Activated CD8-positive, alpha-beta memory T cell treated with anti-CD3 and anti-CD28 coated beads for 36 hours (primary cell): ENCODE data around the gene PNMT. TPM values are rescaled to one million over a fixed set of nuclear protein-coding genes. Genes with fewer than 3 reads are reported as not detected.

Experiments
- CTCF ChIA-PET: fragments of 350-600 bp; sonication (Branson Sonifier 250); formaldehyde crosslinking; loops from one replicate; lab custom pipeline; 2021; ENCODE audit warnings: antibody characterized with exemption; lab: Charles Lee
- POLR2A ChIA-PET: fragments of 350-600 bp; sonication (Branson Sonifier 250); formaldehyde crosslinking; loops from one replicate; lab custom pipeline; 2021; ENCODE audit warnings: antibody characterized with exemption; lab: Charles Lee
- total RNA-seq, 2 experiments: library from RNA; stranded (reverse); gene quantifications; one replicate each; pipeline ENCODE4 v1.2.3, GENCODE V29; 2021

PNMT gene
- total RNA-seq, 2 experiments from 2014 or later, result 0.23 TPM; not detected in 1

GRCh38 chr17:39629494-39629880 is 38.8 kb upstream of the PNMT start:
- ChIA-PET CTCF (interaction anchor here (0.6 kb wide), 1 partner anchor 8 kb away, joined by 3 read pairs; no protein-coding TSS in a partner anchor), POLR2A (no interaction called here)

GRCh38 chr17:39629898-39630297 is 38.4 kb upstream of the PNMT start:
- ChIA-PET CTCF (interaction anchor here (0.6 to 3.9 kb wide), 2 partner anchors 8 kb away, joined by 3 to 50 read pairs; no protein-coding TSS in a partner anchor), POLR2A (no interaction called here)

- POLR2A ChIA-PET, result no interaction called here
- CTCF ChIA-PET, result interaction anchor here (0.8 to 3.9 kb wide), 4 partner anchors 9 to 99 kb away, joined by 3 to 50 read pairs (median 3); no protein-coding TSS in a partner anchor
Observed at GRCh38 chr17:39631403-39631802, 36.9 kb upstream of the PNMT start.

- ChIA-PET CTCF (interaction anchor here (0.6 to 3.9 kb wide), 3 partner anchors 10 to 411 kb away, joined by 3 to 50 read pairs (median 19); no protein-coding TSS in a partner anchor), POLR2A (no interaction called here)
Observed at GRCh38 chr17:39632153-39632941, 35.9 kb upstream of the PNMT start.

- CTCF ChIA-PET, result interaction anchor here (0.8 to 3.9 kb wide), 8 partner anchors 11 to 122 kb away, joined by 3 to 50 read pairs (median 5); no protein-coding TSS in a partner anchor
- POLR2A ChIA-PET, result no interaction called here
Observed at GRCh38 chr17:39633570-39634183, 34.6 kb upstream of the PNMT start.

GRCh38 chr17:39634384-39634871 is 33.8 kb upstream of the PNMT start:
- CTCF ChIA-PET, result interaction anchor here (0.7 to 3.7 kb wide), 13 partner anchors 11 to 231 kb away, joined by 3 to 19 read pairs (median 4); no protein-coding TSS in a partner anchor
- POLR2A ChIA-PET, result interaction anchor here (0.8 kb wide), 1 partner anchor 848 kb away, joined by 4 read pairs; no protein-coding TSS in a partner anchor

GRCh38 chr17:39635614-39636176 is 32.6 kb upstream of the PNMT start:
- ChIA-PET CTCF (interaction anchor here (1.0 to 3.7 kb wide), 6 partner anchors 12 to 19 kb away, joined by 3 to 19 read pairs (median 11); no protein-coding TSS in a partner anchor), POLR2A (interaction anchor here (0.7 kb wide), 1 partner anchor 17 kb away, joined by 3 read pairs; no protein-coding TSS in a partner anchor)

- CTCF ChIA-PET, result interaction anchor here (1.2 to 2.8 kb wide), 2 partner anchors 13 to 17 kb away, joined by 3 to 16 read pairs; no protein-coding TSS in a partner anchor
- POLR2A ChIA-PET, result no interaction called here
Observed at GRCh38 chr17:39636587-39636926, 31.7 kb upstream of the PNMT start.

- CTCF ChIA-PET, result interaction anchor here (0.9 to 3.7 kb wide), 6 partner anchors 13 to 20 kb away, joined by 3 to 16 read pairs (median 8); no protein-coding TSS in a partner anchor
- POLR2A ChIA-PET, result interaction anchor here (0.9 kb wide), 1 partner anchor 51 kb away, joined by 5 read pairs; the partner anchor contains the start of gene PGAP3
Observed at GRCh38 chr17:39636927-39637736, 31.1 kb upstream of the PNMT start, which contains the start of gene STARD3. TSS of gene STARD3 (plus strand) at chr17:39637144. CDS start at chr17:39653532, 16,388 bp downstream.

GRCh38 chr17:39638317-39638716 is 29.9 kb upstream of the PNMT start:
- POLR2A ChIA-PET, result interaction anchor here (0.5 to 0.9 kb wide), 2 partner anchors 49 to 136 kb away, joined by 4 to 5 read pairs; partner anchors contain the start of gene PGAP3
- CTCF ChIA-PET, result interaction anchor here (0.9 to 3.7 kb wide), 6 partner anchors 10 to 19 kb away, joined by 4 to 16 read pairs (median 8); no protein-coding TSS in a partner anchor

GRCh38 chr17:39639043-39639442 is 29.2 kb upstream of the PNMT start:
- ChIA-PET POLR2A (no interaction called here), CTCF (interaction anchor here (1.2 to 3.7 kb wide), 3 partner anchors 10 to 17 kb away, joined by 4 to 16 read pairs (median 14); no protein-coding TSS in a partner anchor)

GRCh38 chr17:39639566-39640458 is 28.4 kb upstream of the PNMT start:
- ChIA-PET CTCF (interaction anchor here (1.6 to 3.7 kb wide), 3 partner anchors 14 to 21 kb away, joined by 3 to 16 read pairs (median 14); no protein-coding TSS in a partner anchor), POLR2A (no interaction called here)

- CTCF ChIA-PET, result interaction anchor here (1.6 to 3.7 kb wide), 3 partner anchors 13 to 22 kb away, joined by 3 to 16 read pairs (median 14); no protein-coding TSS in a partner anchor
- POLR2A ChIA-PET, result no interaction called here
Observed at GRCh38 chr17:39640591-39641031, 27.6 kb upstream of the PNMT start.

- ChIA-PET POLR2A (no interaction called here), CTCF (interaction anchor here (0.7 to 1.6 kb wide), 2 partner anchors 18 to 23 kb away, joined by 3 read pairs; no protein-coding TSS in a partner anchor)
Observed at GRCh38 chr17:39641097-39641496, 27.2 kb upstream of the PNMT start.

GRCh38 chr17:39641883-39642282 is 26.4 kb upstream of the PNMT start:
- POLR2A ChIA-PET, result no interaction called here
- CTCF ChIA-PET, result interaction anchor here (0.5 kb wide), 1 partner anchor 657 kb away, joined by 4 read pairs; no protein-coding TSS in a partner anchor

- ChIA-PET POLR2A (no interaction called here), CTCF (interaction anchor here (1.0 to 1.7 kb wide), 2 partner anchors 19 to 21 kb away, joined by 3 to 6 read pairs; no protein-coding TSS in a partner anchor)
Observed at GRCh38 chr17:39642291-39643074, 25.8 kb upstream of the PNMT start.
